SK-N-SH (cell line): Measurements from ENCODE around the gene RFNG.

Experiments
- CTCF ChIP-seq: fragments of 200-600 bp; sonication (generic); IDR thresholded peaks from 2 replicates; pipeline ENCODE4 v1.6.1; 2017; ENCODE audit warnings: antibody characterized with exemption, mild to moderate bottlenecking, moderate library complexity
- EP300 ChIP-seq, 2 experiments: IDR thresholded peaks; 2 replicates each; pipeline versions ENCODE4 v1.4.0 to v1.6.1; 2012; ENCODE audit warnings: borderline replicate concordance in 1 of 2, low read depth in 1 of 2, low read length in 1 of 2
- EZH2phosphoT487 ChIP-seq: fragments of 200-600 bp; sonication (generic); IDR thresholded peaks from 2 replicates; pipeline ENCODE4 v1.6.1; 2017; ENCODE audit warnings: low read depth, mixed run types, mild to moderate bottlenecking, antibody characterized with exemption, moderate library complexity, borderline replicate concordance
- FOXM1 ChIP-seq: IDR thresholded peaks from 2 replicates; pipeline ENCODE4 v1.4.0; 2012; ENCODE audit warnings: low read depth, mild to moderate bottlenecking
- MAX ChIP-seq: IDR thresholded peaks from 2 replicates; pipeline ENCODE4 v1.4.0; 2012; ENCODE audit warnings: low read depth
- PBX3 ChIP-seq: IDR thresholded peaks from 2 replicates; pipeline ENCODE4; 2012
- POLR2AphosphoS5 ChIP-seq: IDR thresholded peaks from 2 replicates; pipeline ENCODE4 v1.6.1; 2012; ENCODE audit warnings: low read depth, low read length
- RAD21 ChIP-seq: IDR thresholded peaks from 2 replicates; pipeline ENCODE4 v1.6.1; 2012; ENCODE audit warnings: mild to moderate bottlenecking, low read length
- REST ChIP-seq: IDR thresholded peaks from 2 replicates; pipeline ENCODE4 v1.6.1; 2012; ENCODE audit warnings: mild to moderate bottlenecking, low read depth, low read length, moderate library complexity
- RFX5 ChIP-seq: IDR thresholded peaks from 2 replicates; pipeline ENCODE4 v1.6.1; 2012; ENCODE audit warnings: mild to moderate bottlenecking, improper control_type of control experiment, low read length
- SIN3A ChIP-seq: IDR thresholded peaks from 2 replicates; pipeline ENCODE4 v1.6.1; 2012; ENCODE audit warnings: low read depth, mild to moderate bottlenecking, low read length, moderate library complexity, borderline replicate concordance
- SMC3 ChIP-seq: IDR thresholded peaks from 2 replicates; pipeline ENCODE4 v1.6.1; 2012; ENCODE audit warnings: low read depth, low read length, improper control_type of control experiment
- TAF1 ChIP-seq: IDR thresholded peaks from 2 replicates; pipeline ENCODE4 v1.6.1; 2012; ENCODE audit warnings: low read depth, mild to moderate bottlenecking, low read length, moderate library complexity, borderline replicate concordance
- ZBTB33 ChIP-seq: IDR thresholded peaks from 2 replicates; pipeline ENCODE4 v1.4.0; 2012; ENCODE audit warnings: low read depth, borderline replicate concordance

GRCh38 chr17:82049106-82049505, 2.5 kb downstream of the RFNG start:
- TF ChIP-seq RAD21: no peak
- no peak for TF ChIP-seq REST
- no peak for TF ChIP-seq CTCF
- no peak for TF ChIP-seq SMC3
- no peak for TF ChIP-seq SIN3A
- TF ChIP-seq FOXM1: no peak
- no peak for TF ChIP-seq EZH2phosphoT487
- TF ChIP-seq ZBTB33: no peak
- TF ChIP-seq MAX: no peak
- TF ChIP-seq TAF1: no peak
- no peak for TF ChIP-seq POLR2AphosphoS5
- TF ChIP-seq PBX3: no peak
- no peak for TF ChIP-seq EP300 (IDR thresholded peaks at IDR 0.05; ENCODE audit: borderline replicate concordance in 1 of 2, low read depth in 1 of 2, low read length in 1 of 2)
- TF ChIP-seq RFX5: no peak
